GM19025 (cell line): ENCODE results near the gene CEP131.
"Not testable (repeated sequence)": the region's sequence is repeated elsewhere in the genome, so short reads cannot be mapped to it uniquely, and the experiment has no call there.

Experiments
- ATAC-seq: cut with Tn5 transposase; IDR thresholded peaks from one replicate; pipeline ENCODE4 v1.9.1; 2021; ENCODE audit warnings: mild to moderate bottlenecking, low read depth, moderate library complexity; ENCODE audit not compliant: unreplicated experiment

The CEP131 gene

GRCh38 chr17:81157848-81158687 lies 64.7 kb downstream of the CEP131 start:
- ATAC-seq: no peak

- no peak for ATAC-seq
These were observed 65.6 kb downstream of the CEP131 start for GRCh38 chr17:81156866-81157805.

GRCh38 chr17:81154961-81155360 lies 67.8 kb downstream of the CEP131 start:
- ATAC-seq: no peak

GRCh38 chr17:81154016-81154415 lies 68.7 kb downstream of the CEP131 start:
- ATAC-seq: not testable (repeated sequence)

- ATAC-seq: no peak
These were observed 69.4 kb downstream of the CEP131 start for GRCh38 chr17:81153340-81153803.

GRCh38 chr17:81152288-81152828 lies 70.4 kb downstream of the CEP131 start:
- no peak for ATAC-seq

- no peak for ATAC-seq
These were observed 71.5 kb downstream of the CEP131 start for GRCh38 chr17:81151278-81151677.

GRCh38 chr17:81150377-81151077 lies 72.2 kb downstream of the CEP131 start:
- ATAC-seq: no peak

- ATAC-seq: no peak
These were observed 73.7 kb downstream of the CEP131 start for GRCh38 chr17:81148986-81149533.

GRCh38 chr17:81148571-81148970 lies 74.2 kb downstream of the CEP131 start:
- ATAC-seq: no peak

- ATAC-seq: no peak
These were observed 75.1 kb downstream of the CEP131 start for GRCh38 chr17:81147701-81148100.

- ATAC-seq: not testable (repeated sequence)
These were observed 76.6 kb downstream of the CEP131 start for GRCh38 chr17:81146208-81146607.

GRCh38 chr17:81144423-81144781 lies 78.4 kb downstream of the CEP131 start:
- no peak for ATAC-seq

GRCh38 chr17:81143717-81144422 lies 78.9 kb downstream of the CEP131 start:
- no peak for ATAC-seq

GRCh38 chr17:81143200-81143527 lies 79.6 kb downstream of the CEP131 start:
- no peak for ATAC-seq

GRCh38 chr17:81142301-81143199 lies 80.2 kb downstream of the CEP131 start:
- ATAC-seq: no peak

GRCh38 chr17:81140695-81141094 lies 82.1 kb downstream of the CEP131 start:
- no peak for ATAC-seq

- ATAC-seq: no peak
These were observed 82.7 kb downstream of the CEP131 start for GRCh38 chr17:81140018-81140417.
